Muscle layer of duodenum (tissue), 2 donors: ENCODE results near the gene KISS1.
"Not testable (repeated sequence)": the region's sequence is repeated elsewhere in the genome, so short reads cannot be mapped to it uniquely, and the experiment has no call there.

ENCODE experiments used
- H3K27ac ChIP-seq: one replicate; pipeline ENCODE4 v1.7.0; 2013; ENCODE audit warnings: mild to moderate bottlenecking, low read length
- H3K27me3 ChIP-seq: one replicate; pipeline ENCODE4 v1.7.0; 2013; ENCODE audit warnings: low read depth, mild to moderate bottlenecking, control low read depth, low read length
- H3K36me3 ChIP-seq, 2 donors: one replicate each; pipeline ENCODE4 v1.7.0; 2013; ENCODE audit warnings: low read length in 2 of 2, control low read depth in 1 of 2, mild to moderate bottlenecking in 1 of 2; ENCODE audit not compliant: insufficient read depth in 2 of 2, control insufficient read depth in 1 of 2
- H3K4me1 ChIP-seq, 2 donors: one replicate each; pipeline ENCODE4 v1.7.0; 2013; ENCODE audit warnings: low read length in 2 of 2, mild to moderate bottlenecking in 2 of 2, control low read depth in 1 of 2, moderate library complexity in 1 of 2; ENCODE audit not compliant: insufficient read depth in 2 of 2, control insufficient read depth in 1 of 2
- H3K4me3 ChIP-seq, 2 donors: one replicate each; pipeline ENCODE4 v1.7.0; 2013; ENCODE audit warnings: low read length in 2 of 2, low read depth in 1 of 2, mild to moderate bottlenecking in 1 of 2
- H3K9me3 ChIP-seq, 2 donors: one replicate each; pipeline ENCODE4 v1.7.0; 2013; ENCODE audit warnings: low read length in 2 of 2, control low read depth in 1 of 2, mild to moderate bottlenecking in 1 of 2; ENCODE audit not compliant: control insufficient read depth in 1 of 2
- donor health status: healthy.

The KISS1 gene

GRCh38 chr1:204196068-204196795 is at the start of gene KISS1:
Gene KISS1, minus strand, starts transcription at chr1:204196491. Its CDS starts 3,615 bp downstream, at chr1:204192876.
- H3K4me1 ChIP-seq: no peaks in the 10 kb centered on the region
- H3K27ac ChIP-seq: no peak within 1 kb of the TSS
- H3K27me3 ChIP-seq: no peaks in the 10 kb centered on the region
- H3K9me3 ChIP-seq: no peaks in the 10 kb centered on the region
- H3K4me3 ChIP-seq: no peak within 1 kb of the TSS
- no peaks in the 10 kb centered on the region for H3K36me3 ChIP-seq

GRCh38 chr1:204242920-204243319 is 46.6 kb upstream of the KISS1 start:
- Histone ChIP-seq H3K27me3 (no peaks in the 10 kb centered on the region), H3K4me1 (no peaks in the 10 kb centered on the region), H3K27ac (no peak overlapping the region), H3K36me3 (peaks cover 3 to 18% of the 10 kb centered on the region in 2 donors), H3K9me3 (no peaks in the 10 kb centered on the region), H3K4me3 (no peak overlapping the region)

- Histone ChIP-seq H3K4me1 (no peaks in the 10 kb centered on the region), H3K36me3 (peaks cover 4 to 13% of the 10 kb centered on the region in 2 donors)
Measured at GRCh38 chr1:204241914-204242313, 45.6 kb upstream of the KISS1 start.

GRCh38 chr1:204241050-204241449 is 44.8 kb upstream of the KISS1 start:
- Histone ChIP-seq H3K36me3 (peaks cover 4 to 13% of the 10 kb centered on the region in 2 donors), H3K9me3 (no peaks in the 10 kb centered on the region), H3K4me1 (no peaks in the 10 kb centered on the region), H3K27ac (no peak overlapping the region), H3K4me3 (no peak overlapping the region), H3K27me3 (no peaks in the 10 kb centered on the region)

More at GRCh38 chr1:204241914-204242313, 45.6 kb upstream of the KISS1 start:
- Histone ChIP-seq H3K27ac (no peak overlapping the region), H3K9me3 (no peaks in the 10 kb centered on the region), H3K27me3 (no peaks in the 10 kb centered on the region), H3K4me3 (no peak overlapping the region)

- Histone ChIP-seq H3K4me1 (no peaks in the 10 kb centered on the region), H3K36me3 (peaks cover 4% of the 10 kb centered on the region in 2 donors), H3K27me3 (no peaks in the 10 kb centered on the region), H3K27ac (no peak overlapping the region), H3K4me3 (no peak overlapping the region), H3K9me3 (no peaks in the 10 kb centered on the region)
Measured at GRCh38 chr1:204240233-204240632, 43.9 kb upstream of the KISS1 start.

GRCh38 chr1:204239401-204239800 is 43.1 kb upstream of the KISS1 start:
- H3K36me3 ChIP-seq, H3K4me3 ChIP-seq, H3K9me3 ChIP-seq, H3K27ac ChIP-seq, H3K4me1 ChIP-seq, H3K27me3 ChIP-seq: not testable (repeated sequence)

GRCh38 chr1:204238520-204238919 is 42.2 kb upstream of the KISS1 start:
- H3K4me1 ChIP-seq, H3K9me3 ChIP-seq, H3K4me3 ChIP-seq, H3K27me3 ChIP-seq, H3K27ac ChIP-seq: not testable (repeated sequence)
- H3K36me3 ChIP-seq: peaks cover 4 to 10% of the 10 kb centered on the region in 2 donors

- H3K4me3 ChIP-seq, H3K4me1 ChIP-seq, H3K9me3 ChIP-seq, H3K27me3 ChIP-seq, H3K27ac ChIP-seq: not testable (repeated sequence)
- H3K36me3 ChIP-seq: peaks cover 4 to 10% of the 10 kb centered on the region in 2 donors
Measured at GRCh38 chr1:204237515-204237914, 41.2 kb upstream of the KISS1 start.

GRCh38 chr1:204232526-204232925 is 36.2 kb upstream of the KISS1 start:
- Histone ChIP-seq H3K27me3 (no peaks in the 10 kb centered on the region), H3K9me3 (no peaks in the 10 kb centered on the region), H3K4me1 (no peaks in the 10 kb centered on the region), H3K27ac (no peak overlapping the region), H3K36me3 (peaks cover 0 to 9% of the 10 kb centered on the region in 2 donors), H3K4me3 (no peak overlapping the region)

- Histone ChIP-seq H3K9me3 (no peaks in the 10 kb centered on the region), H3K4me1 (peaks cover 0 to 4% of the 10 kb centered on the region in 2 donors), H3K36me3 (peaks cover 0 to 9% of the 10 kb centered on the region in 2 donors), H3K4me3 (no peak overlapping the region), H3K27me3 (no peaks in the 10 kb centered on the region), H3K27ac (no peak overlapping the region)
Measured at GRCh38 chr1:204230211-204230610, 33.9 kb upstream of the KISS1 start.

- no peaks in the 10 kb centered on the region for H3K27me3 ChIP-seq
- H3K27ac ChIP-seq: no peak overlapping the region
Measured at GRCh38 chr1:204228896-204229295, 32.6 kb upstream of the KISS1 start.

More at GRCh38 chr1:204228896-204229295, 32.6 kb upstream of the KISS1 start:
- Histone ChIP-seq H3K36me3 (peaks cover 0 to 5% of the 10 kb centered on the region in 2 donors), H3K4me3 (no peak overlapping the region), H3K9me3 (no peaks in the 10 kb centered on the region), H3K4me1 (peaks cover 0 to 4% of the 10 kb centered on the region in 2 donors)
